Heart left ventricle (tissue), 16 donors: ENCODE measurements around the gene WFIKKN2. TPM values are rescaled to one million over a fixed set of nuclear protein-coding genes. Genes with fewer than 3 reads are reported as not detected.
"Not testable (repeated sequence)": the region's sequence is repeated elsewhere in the genome, so short reads cannot be mapped to it uniquely, and the experiment has no call there.

Experiments
- ATAC-seq, 4 donors: fragments of 200-7000 bp; cut with Tn5 transposase; one replicate each; pipeline ENCODE4 v1.9.1; 2020 to 2022; ENCODE audit warnings: moderate library complexity in 4 of 4, mild to moderate bottlenecking in 3 of 4, moderate number of reproducible peaks in 1 of 4
- DNase-seq, 5 donors: peaks; one replicate each; pipeline ENCODE4 v3.0.0-alpha.2; 2020
- H3K27ac ChIP-seq, 12 donors: fragments of 200-600 bp; sonication (generic) in 4 of 12; one replicate each; pipeline versions ENCODE4 v1.5.0 to v1.8.0; 2016 to 2022; ENCODE audit warnings: mild to moderate bottlenecking in 2 of 12
- H3K27me3 ChIP-seq, 9 donors: fragments of 200-600 bp; sonication (generic) in 2 of 9; one replicate each; pipeline versions ENCODE4 v1.5.1 to v1.8.0; 2016 to 2022; ENCODE audit warnings: mild to moderate bottlenecking in 3 of 9
- H3K36me3 ChIP-seq, 9 donors: fragments of 200-600 bp; sonication (generic) in 2 of 9; one replicate each; pipeline versions ENCODE4 v1.5.0 to v1.8.0; 2018 to 2022; ENCODE audit warnings: mild to moderate bottlenecking in 2 of 9
- H3K4me1 ChIP-seq, 12 donors: fragments of 200-600 bp; sonication (generic) in 4 of 12; one replicate each; pipeline versions ENCODE4 v1.5.0 to v1.8.0; 2016 to 2022; ENCODE audit warnings: mild to moderate bottlenecking in 3 of 12
- H3K4me3 ChIP-seq, 12 donors: fragments of 200-600 bp; sonication (generic) in 4 of 12; one replicate each; pipeline versions ENCODE4 v1.5.0 to v1.8.0; 2017 to 2022; ENCODE audit warnings: mild to moderate bottlenecking in 9 of 12, moderate library complexity in 4 of 12
- H3K9me3 ChIP-seq, 12 donors: fragments of 200-600 bp; sonication (generic) in 4 of 12; one replicate each; pipeline versions ENCODE4 v1.5.0 to v1.8.0; 2016 to 2022; ENCODE audit warnings: mild to moderate bottlenecking in 1 of 12
- CTCF ChIP-seq, 12 donors: fragments of 200-600 bp; sonication (generic) in 4 of 12; IDR thresholded peaks; one replicate each; pipeline versions ENCODE4 v1.5.0 to v1.8.0; 2018 to 2022; ENCODE audit warnings: antibody characterized with exemption in 12 of 12, mild to moderate bottlenecking in 5 of 12
- POLR2A ChIP-seq, 2 donors: fragments of 450-650 bp; IDR thresholded peaks; one replicate each; pipeline ENCODE4 v1.6.1; 2017; ENCODE audit warnings: antibody characterized with exemption in 2 of 2, mild to moderate bottlenecking in 2 of 2, moderate library complexity in 2 of 2
- WGBS, 4 donors: extraction: QIAGEN DNeasy Blood & Tissue Kit in 2 of 4; methylation state at CpG; one replicate each; pipeline versions ENCODE4 v1.1.5 to v1.1.7; 2013 to 2018; 5-methylcytosine and 5-hydroxymethylcytosine counted together
- intact Hi-C, 10 donors: fragments of 100-400 bp; cut with DNase I; formaldehyde crosslinking; loops; one replicate each; pipeline versions ENCODE4 v1.11.1 to v1.14.2; 2022
- polyA plus RNA-seq, 2 donors: library from polyadenylated mRNA; stranded (reverse); fragments of 200-250 nt; gene quantifications; one replicate each; pipeline ENCODE4 v1.2.3, GENCODE V29; 2013
- total RNA-seq, 9 donors: library from RNA; depleted of rRNA in 2 of 9; stranded (reverse); fragments of >200 nt in 2 of 9; fragmentation: NEBNext Ultra II Directional in 3 of 9; extraction: Animal tissue kit (Norgen Biotek cat#: 25700) in 3 of 9; gene quantifications; one replicate each; pipeline versions ENCODE4 v1.1.0 to v1.2.4, GENCODE V29; 2016 to 2023
- donor health status: ischemic (EF 13 %, LVEDD 7.1; RV severe dilation, severe dysfunction).
- donor health status: healthy with polysubstance abuse.
- donor health status: DM: no; HTN: yes; CAD: no.
- donor health status: DM: no; HTN: no; CAD: no.
- donor health status: ischemic (EF 25% LVEDD 6.9; RV normal size, moderate dysfunction).
- donor health status: ischemic (EF 25% LVEDD 5.7; RV mildly dilated, moderate dysfunction).
- donor health status: healthy.
- donor health status: DM: yes; HTN: yes; CAD: no.
- donor health status: ischemic (EF 35%, LVEDD 5.7; RV mildly dilated, moderate dysfunction).
- donor health status: nonischemic (EF 11% LVEDD 7.7; RV severe dilation, severe dysfunction).
- donor health status: DM: yes; HTN: yes; CAD: no.
- donor health status: PGD.
- donor health status: ischemic (EF 29% LVEDD 5.4; RV normal size, mild dysfunction).
- donor health status: nonischemic (EF 23%, LVEDD 6.1; RV moderate dilation, normal function).

WFIKKN2 gene
- total and polyA plus RNA-seq, 11 donors, result 0.08 to 0.75 (median 0.24) TPM; not detected in 2

- intact Hi-C loops, result loop anchor here in 3 of 10 donors (5.0 kb wide), 2 partner anchors 34 to 44 kb away; no protein-coding TSS in a partner anchor
- peak overlapping the region in 7 of 12 donors; percentile 17 to 59 (median 38) for H3K27ac ChIP-seq
Measured at GRCh38 chr17:50872710-50873424, 37.5 kb downstream of the WFIKKN2 start.

GRCh38 chr17:50875074-50875473, 39.7 kb downstream of the WFIKKN2 start:
- Histone ChIP-seq H3K4me1 (peaks cover 0 to 25% (median 15%) of the 10 kb centered on the region in 12 donors), H3K36me3 (no peaks in the 10 kb centered on the region), H3K27me3 (no peaks in the 10 kb centered on the region), H3K27ac (no peak overlapping the region), H3K9me3 (peaks cover 0 to 10% (median 0%) of the 10 kb centered on the region in 12 donors), H3K4me3 (no peak overlapping the region)
- intact Hi-C loops, result no loop called here
- ATAC-seq, result no peak
- WGBS, 4 donors, result 66 to 79% (median 70%) methylated on average over 2 of the region's 2 CpGs
- no peak for TF ChIP-seq CTCF (IDR thresholded peaks at IDR 0.05)
- TF ChIP-seq POLR2A (IDR thresholded peaks at IDR 0.05), result no peak
- no peak for DNase-seq

More at GRCh38 chr17:50872710-50873424, 37.5 kb downstream of the WFIKKN2 start:
- H3K27me3 ChIP-seq, result no peaks in the 10 kb centered on the region
- WGBS, 4 donors, result 18 to 29% (median 27%) methylated on average over 4 of the region's 4 CpGs
- no peak for TF ChIP-seq POLR2A (IDR thresholded peaks at IDR 0.05)
- TF ChIP-seq CTCF (IDR thresholded peaks at IDR 0.05), result no peak
- DNase-seq (peak in 1 of 5 donors; percentile 31), ATAC-seq (peak in 3 of 4 donors; percentile 44 to 57 (median 51))
- H3K9me3 ChIP-seq, result no peaks in the 10 kb centered on the region
- H3K36me3 ChIP-seq, result no peaks in the 10 kb centered on the region
- peaks cover 0 to 37% (median 20%) of the 10 kb centered on the region in 12 donors for H3K4me1 ChIP-seq
- H3K4me3 ChIP-seq, result no peak overlapping the region

GRCh38 chr17:50877042-50877441, 41.7 kb downstream of the WFIKKN2 start:
- H3K4me3 ChIP-seq, H3K27ac ChIP-seq, intact Hi-C loops, DNase-seq, H3K27me3 ChIP-seq, ATAC-seq, H3K36me3 ChIP-seq: not testable (repeated sequence)
- Histone ChIP-seq H3K4me1 (peaks cover 0 to 13% (median 8%) of the 10 kb centered on the region in 12 donors), H3K9me3 (peaks cover 0 to 12% (median 0%) of the 10 kb centered on the region in 12 donors)
- 95 to 99% (median 97%) methylated on average over 9 of the region's 9 CpGs for WGBS, 4 donors

GRCh38 chr17:50877838-50878237, 42.5 kb downstream of the WFIKKN2 start:
- Histone ChIP-seq H3K27ac (no peak overlapping the region), H3K4me1 (peaks cover 0 to 5% (median under 1%) of the 10 kb centered on the region in 12 donors), H3K27me3 (no peaks in the 10 kb centered on the region), H3K36me3 (no peaks in the 10 kb centered on the region), H3K4me3 (no peak overlapping the region), H3K9me3 (peaks cover 0 to 12% (median 0%) of the 10 kb centered on the region in 12 donors)
- DNase-seq (no peak), ATAC-seq (no peak)
- TF ChIP-seq POLR2A (IDR thresholded peaks at IDR 0.05), result no peak
- no peak for TF ChIP-seq CTCF (IDR thresholded peaks at IDR 0.05)
- intact Hi-C loops, result no loop called here
- WGBS, 4 donors, result 95 to 100% (median 97%) methylated on average over 1 of the region's 1 CpG
